ENCODE results near the gene PRR12. TPM values are rescaled to one million over a fixed set of nuclear protein-coding genes. Genes with fewer than 3 reads are reported as not detected.

Gene PRR12
- total RNA-seq, 4 donors from 2014 or later, result 2.6 to 63.1 (median 8.6) TPM

- H3K9me3 ChIP-seq, result no peaks in the 10 kb centered on the region
- H3K27ac ChIP-seq, result peak overlapping the region; percentile 15 to 68
- no peaks in the 10 kb centered on the region for H3K27me3 ChIP-seq
- no peak overlapping the region for H3K4me3 ChIP-seq
- TF ChIP-seq CTCF (IDR thresholded peaks at IDR 0.05) (no peak), POLR2A (IDR thresholded peaks at IDR 0.05) (no peak)
- intact Hi-C loops (cut with DNase I; ENCODE audit: low total_unique reads), result no loop called here
- peaks cover 4 to 12% of the 10 kb centered on the region in 2 donors for H3K4me1 ChIP-seq
- no peaks in the 10 kb centered on the region for H3K36me3 ChIP-seq
- DNase-seq, result no peak
Observed at GRCh38 chr19:49570997-49571676, 19.8 kb upstream of the PRR12 start.

- peaks cover 4 to 12% of the 10 kb centered on the region in 2 donors for H3K4me1 ChIP-seq
- no peak for TF ChIP-seq CTCF (IDR thresholded peaks at IDR 0.05)
- no peak for TF ChIP-seq POLR2A (IDR thresholded peaks at IDR 0.05)
- H3K4me3 ChIP-seq, result no peak overlapping the region
- intact Hi-C loops (cut with DNase I; ENCODE audit: low total_unique reads), result no loop called here
- no peak for DNase-seq
- no peaks in the 10 kb centered on the region for H3K27me3 ChIP-seq
- no peaks in the 10 kb centered on the region for H3K9me3 ChIP-seq
- H3K27ac ChIP-seq, result no peak overlapping the region
- no peaks in the 10 kb centered on the region for H3K36me3 ChIP-seq
Observed at GRCh38 chr19:49573009-49573408, 18.0 kb upstream of the PRR12 start.

GRCh38 chr19:49573425-49573824 lies 17.6 kb upstream of the PRR12 start:
- intact Hi-C loops (cut with DNase I; ENCODE audit: low total_unique reads), result no loop called here
- Histone ChIP-seq H3K27me3 (no peaks in the 10 kb centered on the region), H3K36me3 (no peaks in the 10 kb centered on the region), H3K9me3 (no peaks in the 10 kb centered on the region), H3K4me3 (no peak overlapping the region), H3K27ac (no peak overlapping the region), H3K4me1 (peaks cover 4 to 12% of the 10 kb centered on the region in 2 donors)
- TF ChIP-seq POLR2A (IDR thresholded peaks at IDR 0.05), result no peak
- no peak for TF ChIP-seq CTCF (IDR thresholded peaks at IDR 0.05)
- no peak for DNase-seq

GRCh38 chr19:49574206-49574755 lies 16.7 kb upstream of the PRR12 start:
- Histone ChIP-seq H3K9me3 (no peaks in the 10 kb centered on the region), H3K27me3 (no peaks in the 10 kb centered on the region), H3K27ac (no peak overlapping the region), H3K4me1 (peaks cover 5 to 12% of the 10 kb centered on the region in 2 donors), H3K4me3 (no peak overlapping the region), H3K36me3 (no peaks in the 10 kb centered on the region)
- no peak for DNase-seq
- no peak for TF ChIP-seq POLR2A (IDR thresholded peaks at IDR 0.05)
- no peak for TF ChIP-seq CTCF (IDR thresholded peaks at IDR 0.05)
- intact Hi-C loops (cut with DNase I; ENCODE audit: low total_unique reads), result no loop called here

GRCh38 chr19:49579193-49579592 lies 11.8 kb upstream of the PRR12 start:
- intact Hi-C loops (cut with DNase I; ENCODE audit: low total_unique reads), result no loop called here

More at GRCh38 chr19:49579193-49579592, 11.8 kb upstream of the PRR12 start:
- no peak overlapping the region for H3K27ac ChIP-seq
- peak overlapping the region in 1 of 2 donors; percentile 55 for H3K4me3 ChIP-seq
- peaks cover 0 to 5% of the 10 kb centered on the region in 2 donors for H3K4me1 ChIP-seq
- no peak for DNase-seq
- no peaks in the 10 kb centered on the region for H3K36me3 ChIP-seq
- TF ChIP-seq CTCF (IDR thresholded peaks at IDR 0.05), result no peak
- TF ChIP-seq POLR2A (IDR thresholded peaks at IDR 0.05), result no peak
- H3K27me3 ChIP-seq, result no peaks in the 10 kb centered on the region
- no peaks in the 10 kb centered on the region for H3K9me3 ChIP-seq
